ENCODE data around the gene NPM1. TPM values are rescaled to one million over a fixed set of nuclear protein-coding genes. Genes with fewer than 3 reads are reported as not detected.

Gene NPM1
- total RNA-seq, 1 experiment from 2014 or later, result 1,998 TPM

DNA sequence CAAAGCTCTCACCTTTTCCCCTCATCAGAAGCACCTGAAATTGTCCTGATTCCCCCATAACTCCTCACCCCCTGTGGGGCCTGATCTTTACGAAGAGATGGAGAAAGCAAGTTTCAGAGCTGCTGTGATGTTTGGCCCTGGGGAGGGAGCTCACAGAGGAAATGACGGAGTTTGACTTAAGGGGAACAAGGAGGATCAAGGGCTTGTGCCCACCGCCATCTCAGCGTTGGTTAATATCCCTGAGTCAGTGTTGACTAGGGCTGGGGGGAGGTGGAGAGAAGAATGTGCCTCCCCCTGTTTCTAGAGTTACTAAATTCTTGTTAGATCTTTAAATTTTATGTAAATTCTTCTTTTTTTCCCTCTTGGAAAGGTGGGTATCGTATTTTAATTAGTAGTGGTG lies 59.6 kb downstream of the NPM1 start:
- no peak for TF ChIP-seq EZH2 (IDR thresholded peaks at IDR 0.05; ENCODE audit: borderline replicate concordance, low read depth, low read length, poor library complexity, severe bottlenecking)
- TF ChIP-seq, protein P1, sequence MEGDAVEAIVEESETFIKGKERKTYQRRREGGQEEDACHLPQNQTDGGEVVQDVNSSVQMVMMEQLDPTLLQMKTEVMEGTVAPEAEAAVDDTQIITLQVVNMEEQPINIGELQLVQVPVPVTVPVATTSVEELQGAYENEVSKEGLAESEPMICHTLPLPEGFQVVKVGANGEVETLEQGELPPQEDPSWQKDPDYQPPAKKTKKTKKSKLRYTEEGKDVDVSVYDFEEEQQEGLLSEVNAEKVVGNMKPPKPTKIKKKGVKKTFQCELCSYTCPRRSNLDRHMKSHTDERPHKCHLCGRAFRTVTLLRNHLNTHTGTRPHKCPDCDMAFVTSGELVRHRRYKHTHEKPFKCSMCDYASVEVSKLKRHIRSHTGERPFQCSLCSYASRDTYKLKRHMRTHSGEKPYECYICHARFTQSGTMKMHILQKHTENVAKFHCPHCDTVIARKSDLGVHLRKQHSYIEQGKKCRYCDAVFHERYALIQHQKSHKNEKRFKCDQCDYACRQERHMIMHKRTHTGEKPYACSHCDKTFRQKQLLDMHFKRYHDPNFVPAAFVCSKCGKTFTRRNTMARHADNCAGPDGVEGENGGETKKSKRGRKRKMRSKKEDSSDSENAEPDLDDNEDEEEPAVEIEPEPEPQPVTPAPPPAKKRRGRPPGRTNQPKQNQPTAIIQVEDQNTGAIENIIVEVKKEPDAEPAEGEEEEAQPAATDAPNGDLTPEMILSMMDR (conservative IDR thresholded peaks at IDR 0.05; ENCODE audit: low read depth, low read length), result no peak
- no peak overlapping the region for H3K27ac ChIP-seq (ENCODE audit: low read depth, low read length, poor library complexity, severe bottlenecking)
- no TSS peak for BruUV-seq (replicated peaks)
- no peak overlapping the region for H3K4me3 ChIP-seq (ENCODE audit: low read depth, low read length, poor library complexity, severe bottlenecking)
- no peaks in the 10 kb centered on the region for H3K4me1 ChIP-seq (ENCODE audit: insufficient read depth, low read length, poor library complexity, severe bottlenecking)
- POLR2A ChIA-PET (ENCODE audit: low non-redundant PET), result no interaction called here
- no peak for DNase-seq (ENCODE audit: low spot score)
- no peaks in the 10 kb centered on the region for H3K36me3 ChIP-seq (ENCODE audit: insufficient read depth, low read length, poor library complexity, severe bottlenecking)
- no peaks in the 10 kb centered on the region for H3K9me3 ChIP-seq (ENCODE audit: low read depth, low read length, poor library complexity, severe bottlenecking)
- H3K27me3 ChIP-seq (replicated peaks; ENCODE audit: insufficient read depth, low read depth, low read length, poor library complexity), result no peaks in the 10 kb centered on the region
- CTCF ChIA-PET, result no interaction called here
- intact Hi-C loops (cut with micrococcal nuclease; ENCODE audit: unreplicated experiment), result no loop called here

DNA sequence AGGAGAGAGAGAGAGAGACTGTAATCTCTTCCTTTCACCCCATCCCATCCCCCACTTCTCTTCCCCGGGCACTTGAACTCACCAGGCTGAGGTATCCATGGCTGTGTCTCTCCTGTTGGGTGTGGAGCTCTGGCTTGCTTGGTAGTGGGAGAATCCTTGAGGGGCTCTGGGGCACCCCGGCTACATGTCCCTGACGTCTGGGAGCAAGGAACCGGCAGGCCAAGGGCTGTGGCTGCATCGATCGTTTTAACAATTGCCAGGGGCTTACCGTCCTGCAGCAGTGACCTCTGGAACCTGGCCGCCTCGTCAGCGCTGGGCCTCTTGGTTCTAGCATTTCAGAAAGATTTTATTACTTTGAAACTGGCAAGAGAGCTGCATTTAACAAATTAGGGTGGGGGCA lies 61.8 kb downstream of the NPM1 start:
- H3K4me3 ChIP-seq (ENCODE audit: low read depth, low read length, poor library complexity, severe bottlenecking), result no peak overlapping the region
- H3K36me3 ChIP-seq (ENCODE audit: insufficient read depth, low read length, poor library complexity, severe bottlenecking), result no peaks in the 10 kb centered on the region
- H3K27me3 ChIP-seq (replicated peaks; ENCODE audit: insufficient read depth, low read depth, low read length, poor library complexity), result no peaks in the 10 kb centered on the region
- no peak for DNase-seq (ENCODE audit: low spot score)
- H3K4me1 ChIP-seq (ENCODE audit: insufficient read depth, low read length, poor library complexity, severe bottlenecking), result no peaks in the 10 kb centered on the region
- no peaks in the 10 kb centered on the region for H3K9me3 ChIP-seq (ENCODE audit: low read depth, low read length, poor library complexity, severe bottlenecking)
- TF ChIP-seq, protein P1 (conservative IDR thresholded peaks at IDR 0.05; ENCODE audit: low read depth, low read length), result no peak
- TF ChIP-seq EZH2 (IDR thresholded peaks at IDR 0.05; ENCODE audit: borderline replicate concordance, low read depth, low read length, poor library complexity, severe bottlenecking), result no peak
- POLR2A ChIA-PET (ENCODE audit: low non-redundant PET), result no interaction called here
- no TSS peak for BruUV-seq (replicated peaks)
- intact Hi-C loops (cut with micrococcal nuclease; ENCODE audit: unreplicated experiment), result no loop called here
- no peak overlapping the region for H3K27ac ChIP-seq (ENCODE audit: low read depth, low read length, poor library complexity, severe bottlenecking)
- CTCF ChIA-PET, result interaction anchor here (0.7 kb wide), 1 partner anchor 30 kb away, joined by 3 read pairs; the partner anchor contains the start of gene FGF18

DNA sequence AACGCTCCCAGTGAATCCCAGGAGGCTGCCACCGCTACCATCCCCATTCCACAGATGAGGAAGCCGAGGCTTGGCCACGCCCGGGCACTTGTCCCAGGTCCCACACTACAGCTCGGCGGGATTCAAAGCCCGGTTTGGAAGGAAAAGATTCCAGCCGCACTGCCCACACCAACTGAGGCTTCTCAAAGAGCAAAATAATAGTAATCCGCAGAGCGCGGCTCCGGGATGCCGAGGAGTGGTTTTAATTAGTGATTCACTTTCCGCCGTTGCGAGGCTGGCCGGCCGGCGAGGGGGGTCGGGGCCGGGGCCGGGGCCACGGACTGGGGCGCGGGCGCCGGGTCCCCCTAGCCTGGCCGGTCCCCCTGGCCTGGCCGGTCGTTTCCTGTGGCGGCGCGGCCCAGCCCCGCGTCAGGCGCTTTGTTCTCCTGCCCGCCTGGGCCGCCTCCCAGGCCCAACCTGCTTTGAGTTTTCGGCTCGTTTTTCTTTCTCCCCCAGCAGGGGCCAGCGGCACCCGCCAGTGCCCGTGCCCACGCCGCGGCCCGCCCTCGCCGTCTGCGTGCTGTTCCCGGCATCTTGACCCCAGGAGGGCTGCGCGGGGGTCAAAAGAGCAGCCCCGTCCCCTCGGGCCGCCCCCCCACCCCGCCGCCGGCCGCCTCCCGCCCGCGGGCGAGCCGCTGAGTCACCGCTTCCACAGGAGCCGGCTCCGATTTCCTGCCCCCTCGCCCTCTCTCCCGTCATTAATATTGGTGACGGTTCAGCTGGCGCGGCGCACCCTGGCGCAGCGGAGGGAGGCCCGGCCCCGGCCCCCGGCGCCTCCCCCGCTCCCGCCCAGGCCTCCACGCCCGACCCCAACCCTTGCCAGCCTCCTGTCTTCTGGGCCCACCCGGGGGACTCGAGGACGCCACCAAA lies 63.0 kb downstream of the NPM1 start:
- CTCF ChIA-PET, result no interaction called here
- TF ChIP-seq, protein P1 (conservative IDR thresholded peaks at IDR 0.05; ENCODE audit: low read depth, low read length), result no peak
- no peak for TF ChIP-seq EZH2 (IDR thresholded peaks at IDR 0.05; ENCODE audit: borderline replicate concordance, low read depth, low read length, poor library complexity, severe bottlenecking)
- POLR2A ChIA-PET (ENCODE audit: low non-redundant PET), result no interaction called here
- no peak overlapping the region for H3K27ac ChIP-seq (ENCODE audit: low read depth, low read length, poor library complexity, severe bottlenecking)
- no peak for DNase-seq (ENCODE audit: low spot score)
- BruUV-seq (replicated peaks), result no TSS peak
- H3K9me3 ChIP-seq (ENCODE audit: low read depth, low read length, poor library complexity, severe bottlenecking), result no peaks in the 10 kb centered on the region
- H3K27me3 ChIP-seq (replicated peaks; ENCODE audit: insufficient read depth, low read depth, low read length, poor library complexity), result no peaks in the 10 kb centered on the region
- intact Hi-C loops (cut with micrococcal nuclease; ENCODE audit: unreplicated experiment), result no loop called here
- H3K4me1 ChIP-seq (ENCODE audit: insufficient read depth, low read length, poor library complexity, severe bottlenecking), result no peaks in the 10 kb centered on the region
- no peaks in the 10 kb centered on the region for H3K36me3 ChIP-seq (ENCODE audit: insufficient read depth, low read length, poor library complexity, severe bottlenecking)
- no peak overlapping the region for H3K4me3 ChIP-seq (ENCODE audit: low read depth, low read length, poor library complexity, severe bottlenecking)
